ENCODE results near the gene CD96.

The CD96 gene

GRCh38 chr3:111681661-111682426 lies 139.8 kb downstream of the CD96 start:
- DNase-seq, result peak; percentile 64

- DNase-seq, result no peak
Measured at GRCh38 chr3:111684640-111685039, 142.6 kb downstream of the CD96 start.

GRCh38 chr3:111688190-111688800 lies 146.3 kb downstream of the CD96 start:
- no peak for DNase-seq

DNA sequence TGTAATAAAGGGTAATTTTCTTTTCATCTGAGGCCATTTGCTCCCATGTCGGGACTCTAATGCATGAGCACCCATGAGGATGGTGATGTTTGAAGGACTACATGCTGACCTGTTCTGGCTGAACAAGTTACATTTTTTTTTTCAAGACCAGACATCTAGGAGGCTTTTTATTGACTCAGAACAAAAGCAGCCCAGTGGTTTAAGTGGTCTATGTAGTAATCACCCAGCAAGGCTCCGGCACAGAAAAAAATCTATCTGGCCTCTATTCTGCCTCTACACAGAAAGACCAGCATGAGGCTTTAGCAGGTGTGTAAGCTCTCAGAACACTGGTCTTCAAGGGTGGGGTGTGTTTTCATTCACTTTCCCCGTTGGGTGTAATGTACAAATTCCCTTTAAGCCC lies 148.2 kb downstream of the CD96 start:
- DNase-seq, result no peak

DNA sequence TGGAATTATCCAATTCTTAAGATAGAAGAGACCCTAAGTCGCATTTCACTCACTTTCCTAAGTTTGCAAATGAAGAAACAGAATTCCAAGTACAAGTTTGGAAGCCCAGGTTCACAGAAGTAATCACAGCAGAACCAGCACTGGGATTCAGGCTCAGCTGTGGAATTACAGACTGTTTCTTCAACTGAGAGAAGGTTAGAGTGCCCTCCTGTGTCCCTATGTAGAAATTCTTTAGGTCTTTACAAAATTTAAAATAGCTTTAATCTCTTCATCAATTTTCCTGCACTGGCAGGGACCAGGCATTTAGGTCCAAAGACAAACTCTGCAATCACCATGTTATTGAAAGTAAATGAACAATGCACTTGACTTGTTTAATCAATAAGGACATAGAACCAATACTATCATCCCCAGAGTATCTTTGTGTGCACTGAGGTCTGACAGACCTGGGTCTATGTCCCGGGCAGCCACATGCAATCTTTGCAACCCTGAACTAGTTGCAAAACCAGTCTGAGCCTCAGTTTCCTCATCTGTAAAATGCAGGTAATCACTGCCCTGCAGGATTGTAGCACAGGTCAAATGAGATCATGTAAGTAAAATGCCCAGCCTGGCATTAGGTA lies 149.4 kb downstream of the CD96 start:
- DNase-seq, result peak; percentile 17

- DNase-seq, result no peak
Measured at GRCh38 chr3:111692593-111693552, 150.9 kb downstream of the CD96 start.

GRCh38 chr3:111694471-111694870 lies 152.5 kb downstream of the CD96 start:
- DNase-seq, result no peak

DNA sequence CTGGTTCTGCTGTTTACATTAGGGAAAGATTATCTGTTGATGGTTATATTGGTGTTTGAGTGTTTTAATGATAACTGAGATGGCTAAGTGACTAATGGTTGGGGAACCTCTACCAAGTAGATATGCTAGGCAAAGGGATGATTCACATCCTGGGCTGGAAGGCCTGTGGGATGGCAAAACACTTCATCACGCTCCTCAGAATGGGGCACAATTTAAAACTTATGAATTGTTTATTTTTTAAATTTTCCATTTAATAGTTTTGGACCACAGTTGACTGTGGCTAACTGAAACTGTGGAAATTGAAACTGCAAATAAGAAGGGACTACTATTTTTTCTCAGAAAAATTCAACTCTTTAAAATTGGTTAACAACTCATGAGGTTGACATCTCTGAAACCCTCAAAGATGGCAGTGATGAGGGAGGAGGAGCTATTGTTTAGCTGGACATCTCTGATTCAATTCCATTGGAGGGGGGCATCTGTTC lies 153.7 kb downstream of the CD96 start:
- no peak for DNase-seq

GRCh38 chr3:111700054-111700453 lies 158.1 kb downstream of the CD96 start:
- no peak for DNase-seq

- no peak for DNase-seq
Measured at GRCh38 chr3:111701292-111701906, 159.4 kb downstream of the CD96 start.

Measured in RPMI8226 (cell line).